Mesodermal cell (in vitro differentiated cells): Measurements from ENCODE around the gene USP13.
"Not testable (repeated sequence)": the region's sequence is repeated elsewhere in the genome, so short reads cannot be mapped to it uniquely, and the experiment has no call there.

Source experiments
- H3K27ac ChIP-seq: 2 replicates; pipeline ENCODE4 v1.7.0; 2013; ENCODE audit warnings: mild to moderate bottlenecking, low read depth, low read length, moderate library complexity; ENCODE audit not compliant: severe bottlenecking
- H3K36me3 ChIP-seq: 2 replicates; pipeline ENCODE4 v1.7.1; 2013; ENCODE audit warnings: mild to moderate bottlenecking, low read length, moderate library complexity; ENCODE audit not compliant: control insufficient read depth, insufficient read depth
- H3K4me1 ChIP-seq: one replicate; pipeline ENCODE4 v1.7.1; 2013; ENCODE audit warnings: mild to moderate bottlenecking, low read length; ENCODE audit not compliant: insufficient read depth, control insufficient read depth, poor library complexity, severe bottlenecking
- H3K4me3 ChIP-seq: 2 replicates; pipeline ENCODE4 v1.7.0; 2013; ENCODE audit warnings: low read length, control low read depth, mild to moderate bottlenecking; ENCODE audit not compliant: insufficient read depth, poor library complexity, severe bottlenecking; ENCODE audit errors: extremely low read depth
- H3K9me3 ChIP-seq: 2 replicates; pipeline ENCODE4 v1.7.1; 2013; ENCODE audit warnings: mild to moderate bottlenecking, low read length, moderate library complexity; ENCODE audit not compliant: control insufficient read depth
- WGBS, 2 experiments: methylation state at CpG; one replicate each; pipeline ENCODE4 v1.1.5; 2013; ENCODE audit warnings: missing lambda C conversion rate in 2 of 2; ENCODE audit not compliant: insufficient coverage in 2 of 2; 5-methylcytosine and 5-hydroxymethylcytosine counted together

The USP13 gene

DNA sequence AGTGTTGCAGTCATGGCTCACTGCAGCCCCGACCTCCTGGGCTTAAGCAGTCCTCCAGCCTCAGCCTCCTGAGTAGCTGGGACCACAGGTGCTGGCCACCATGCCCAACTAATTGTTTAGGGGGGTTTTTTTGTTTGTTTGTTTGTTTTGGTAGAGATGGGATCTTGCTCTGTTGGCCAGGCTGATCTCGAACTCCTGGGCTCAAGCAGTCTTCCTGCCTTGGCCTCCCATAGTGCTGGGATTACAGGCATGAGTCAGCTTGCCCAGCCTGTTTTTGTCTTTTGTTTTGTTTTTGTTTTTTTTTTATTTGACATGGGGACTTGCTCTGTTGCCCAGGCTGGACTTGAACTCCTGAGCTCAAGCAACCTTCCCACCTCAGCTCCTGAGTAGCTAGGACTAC, 30.8 kb upstream of the USP13 start:
- 80 to 100% methylated on average over 1 to 2 of the region's 2 CpGs for WGBS, 2 experiments
- Histone ChIP-seq H3K27ac (no peak overlapping the region), H3K36me3 (peaks cover 75% of the 10 kb centered on the region), H3K4me1 (no peaks in the 10 kb centered on the region), H3K9me3 (no peaks in the 10 kb centered on the region), H3K4me3 (no peak overlapping the region)

DNA sequence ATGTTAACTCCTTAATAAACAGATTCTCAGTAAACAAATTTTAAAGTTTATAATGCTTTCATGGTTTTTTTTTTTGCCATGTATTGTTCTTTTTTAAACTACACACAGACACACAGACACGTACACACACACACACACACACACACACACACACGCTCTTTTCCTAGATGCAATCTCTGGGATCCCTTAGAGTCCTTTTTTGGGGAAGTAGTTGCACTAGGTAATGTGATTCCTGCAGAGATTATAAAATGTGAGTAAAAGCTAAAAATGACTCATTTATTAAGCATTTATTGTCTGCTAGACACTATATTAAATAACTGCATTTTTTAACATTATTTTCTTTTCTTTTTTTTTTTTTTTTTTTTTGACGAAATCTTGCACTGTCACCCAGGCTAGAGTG, 28.4 kb upstream of the USP13 start:
- no peak overlapping the region for H3K4me3 ChIP-seq
- WGBS, 2 experiments = 80% methylated on average over 1 of the region's 3 CpGs; no CpG with 5 or more reads in 1 of the 2 experiments
- no peaks in the 10 kb centered on the region for H3K9me3 ChIP-seq
- no peaks in the 10 kb centered on the region for H3K4me1 ChIP-seq
- H3K36me3 ChIP-seq = peaks cover 52% of the 10 kb centered on the region
- H3K27ac ChIP-seq = no peak overlapping the region

- Histone ChIP-seq H3K36me3 (peaks cover 2% of the 10 kb centered on the region), H3K4me1 (no peaks in the 10 kb centered on the region), H3K4me3 (no peak overlapping the region), H3K9me3 (no peaks in the 10 kb centered on the region), H3K27ac (no peak overlapping the region)
- WGBS, 2 experiments = 60 to 77% methylated on average over 3 of the region's 3 CpGs
These were observed 21.9 kb upstream of the USP13 start for GRCh38 chr3:179630753-179631451.

GRCh38 chr3:179640469-179640868, 12.4 kb upstream of the USP13 start:
- Histone ChIP-seq H3K36me3 (no peaks in the 10 kb centered on the region), H3K4me1 (peaks cover 4% of the 10 kb centered on the region), H3K27ac (no peak overlapping the region), H3K9me3 (no peaks in the 10 kb centered on the region), H3K4me3 (no peak overlapping the region)
- 100% methylated on average over 1 of the region's 1 CpG for WGBS, 2 experiments

GRCh38 chr3:179642871-179643270, 10.0 kb upstream of the USP13 start:
- Histone ChIP-seq H3K4me3 (no peak overlapping the region), H3K9me3 (no peaks in the 10 kb centered on the region), H3K4me1 (peaks cover 4% of the 10 kb centered on the region), H3K27ac (no peak overlapping the region), H3K36me3 (no peaks in the 10 kb centered on the region)
- 80 to 83% methylated on average over 1 of the region's 3 CpGs for WGBS, 2 experiments

- H3K4me1 ChIP-seq, H3K9me3 ChIP-seq, H3K27ac ChIP-seq, H3K36me3 ChIP-seq, H3K4me3 ChIP-seq: not testable (repeated sequence)
- WGBS, 2 experiments = 92 to 94% methylated on average over 4 of the region's 8 CpGs
These were observed 9.0 kb upstream of the USP13 start for GRCh38 chr3:179643837-179644236.

- Histone ChIP-seq H3K27ac (no peak overlapping the region), H3K9me3 (no peaks in the 10 kb centered on the region), H3K4me1 (peaks cover 4% of the 10 kb centered on the region), H3K4me3 (no peak overlapping the region), H3K36me3 (no peaks in the 10 kb centered on the region)
- WGBS, 2 experiments = 92 to 100% methylated on average over 1 to 2 of the region's 3 CpGs
These were observed 6.7 kb upstream of the USP13 start for GRCh38 chr3:179646177-179646576.

DNA sequence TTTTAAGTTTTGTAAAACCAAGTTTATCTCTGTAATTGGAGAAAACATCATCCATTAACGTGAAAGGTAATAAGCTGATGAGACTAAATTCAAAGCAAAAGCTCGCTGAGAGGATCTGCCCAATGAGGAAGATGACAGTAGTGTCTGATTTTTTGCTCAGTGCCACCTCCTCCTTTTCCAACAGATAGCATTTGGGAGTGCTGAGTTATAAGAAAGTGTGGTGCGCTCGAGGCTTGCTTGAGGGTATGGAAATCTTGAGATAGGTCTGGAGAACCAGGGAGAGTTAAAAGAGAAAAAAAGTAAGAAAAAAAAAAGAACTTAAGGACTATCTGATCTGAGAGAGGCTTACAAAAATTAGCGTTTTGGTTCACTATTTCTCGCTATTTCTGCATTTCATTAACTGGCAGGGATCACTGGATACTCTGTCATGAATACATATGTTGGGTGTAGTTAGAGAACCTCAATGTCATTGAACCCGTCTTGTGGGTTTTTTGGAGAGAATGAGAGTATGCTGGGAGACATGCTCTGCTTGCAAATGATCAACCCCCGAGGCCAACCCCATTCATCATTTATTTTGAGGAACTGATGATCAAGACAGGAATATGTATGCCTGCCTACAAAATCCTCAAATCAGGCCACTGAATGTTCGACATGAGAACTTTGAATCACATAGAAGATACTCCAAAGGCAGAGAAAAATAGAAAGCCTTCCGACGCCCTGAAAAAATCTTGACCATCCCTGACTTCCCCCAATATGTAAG, 973 bp upstream of the USP13 start:
- H3K4me3 ChIP-seq = peak overlapping the region; percentile 73
- peak overlapping the region; percentile 92 for H3K27ac ChIP-seq
- H3K36me3 ChIP-seq = peaks cover 9% of the 10 kb centered on the region
- H3K4me1 ChIP-seq = peaks cover 4% of the 10 kb centered on the region
- H3K9me3 ChIP-seq = no peaks in the 10 kb centered on the region
- WGBS, 2 experiments = 51 to 65% methylated on average over 9 of the region's 11 CpGs

DNA sequence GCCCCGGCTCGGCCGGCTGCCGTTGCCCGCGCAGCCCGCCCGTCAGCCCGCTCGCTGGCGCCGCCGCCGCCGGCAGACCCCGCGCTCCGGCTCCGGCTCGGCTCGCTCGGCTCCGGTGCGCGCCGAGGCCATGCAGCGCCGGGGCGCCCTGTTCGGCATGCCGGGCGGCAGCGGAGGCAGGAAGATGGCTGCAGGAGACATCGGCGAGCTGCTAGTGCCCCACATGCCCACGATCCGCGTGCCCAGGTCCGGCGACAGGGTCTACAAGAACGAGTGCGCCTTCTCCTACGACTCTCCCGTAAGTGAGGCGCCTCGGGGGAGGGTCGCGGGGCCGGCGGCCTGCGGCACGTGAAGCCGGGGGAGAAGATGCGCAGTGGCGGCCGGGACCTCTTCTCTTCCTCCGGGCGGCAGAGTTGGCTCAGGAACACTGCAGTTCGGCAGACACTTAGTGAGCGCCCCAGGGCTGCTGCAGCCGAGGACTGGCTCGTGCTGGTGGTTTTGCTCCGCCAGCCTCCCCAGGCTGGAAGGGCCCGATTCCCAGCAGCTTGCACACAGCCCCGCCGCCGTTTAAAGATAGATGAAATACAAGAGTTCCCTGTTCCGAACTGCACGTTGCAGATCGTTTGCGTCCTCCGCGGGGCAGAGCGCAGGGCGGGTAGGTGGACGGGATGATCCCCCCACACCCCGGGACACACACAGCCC, 407 bp downstream of the USP13 start:
- Histone ChIP-seq H3K36me3 (peaks cover 9% of the 10 kb centered on the region), H3K4me3 (peak overlapping the region; percentile 73), H3K9me3 (no peaks in the 10 kb centered on the region), H3K27ac (peak overlapping the region; percentile 92), H3K4me1 (peaks cover 4% of the 10 kb centered on the region)
- 0% methylated on average over 55 to 72 of the region's 77 CpGs for WGBS, 2 experiments

DNA sequence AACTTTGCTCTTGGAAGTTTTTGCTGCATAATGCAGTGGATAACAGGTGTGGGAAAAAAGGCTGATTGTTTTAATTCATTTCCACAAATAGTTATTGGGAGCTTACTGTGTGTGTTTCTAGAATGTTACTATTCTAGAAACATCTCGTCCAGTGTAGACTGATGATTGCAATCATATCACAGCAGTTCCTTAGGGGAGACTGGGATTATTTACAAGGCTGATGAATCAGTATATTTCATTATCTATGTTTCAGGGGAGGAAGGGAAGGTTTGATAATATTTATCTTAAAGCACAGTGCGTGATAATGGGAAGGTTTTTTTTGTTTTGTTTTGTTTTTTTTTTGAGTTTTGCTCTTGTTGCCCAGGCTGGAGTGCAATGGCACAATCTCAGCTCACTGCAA, 2.4 kb downstream of the USP13 start:
- Histone ChIP-seq H3K4me1 (peaks cover 4% of the 10 kb centered on the region), H3K4me3 (no peak overlapping the region), H3K36me3 (peaks cover 9% of the 10 kb centered on the region), H3K9me3 (no peaks in the 10 kb centered on the region), H3K27ac (no peak overlapping the region)
- 100% methylated on average over 1 to 2 of the region's 2 CpGs for WGBS, 2 experiments
